BE2C (cell line): ENCODE measurements around the gene ABCD3.

Source experiments
- DNase-seq: peaks from one replicate; pipeline ENCODE4 v3.0.0-alpha.2; 2020
- H3K27me3 ChIP-seq: fragments of 250-450 bp; sonication (Bioruptor Pico); 2 replicates; pipeline ENCODE4 v1.5.1; 2020; ENCODE audit warnings: mild to moderate bottlenecking
- H3K36me3 ChIP-seq: fragments of 250-450 bp; sonication (Bioruptor Pico); 2 replicates; pipeline ENCODE4 v1.5.1; 2020; ENCODE audit warnings: mild to moderate bottlenecking
- H3K4me1 ChIP-seq: fragments of 250-450 bp; sonication (Bioruptor Pico); 2 replicates; pipeline ENCODE4 v1.5.1; 2020
- H3K4me3 ChIP-seq: 2 replicates; pipeline ENCODE4 v1.5.1; 2011; ENCODE audit warnings: low read depth, low read length
- H3K9me3 ChIP-seq: fragments of 250-450 bp; sonication (Bioruptor Pico); 2 replicates; pipeline ENCODE4 v1.5.1; 2020
- CTCF ChIP-seq: IDR thresholded peaks from 2 replicates; pipeline ENCODE4 v1.5.1; 2012; ENCODE audit warnings: mild to moderate bottlenecking, low read depth, low read length

ABCD3 gene

DNA sequence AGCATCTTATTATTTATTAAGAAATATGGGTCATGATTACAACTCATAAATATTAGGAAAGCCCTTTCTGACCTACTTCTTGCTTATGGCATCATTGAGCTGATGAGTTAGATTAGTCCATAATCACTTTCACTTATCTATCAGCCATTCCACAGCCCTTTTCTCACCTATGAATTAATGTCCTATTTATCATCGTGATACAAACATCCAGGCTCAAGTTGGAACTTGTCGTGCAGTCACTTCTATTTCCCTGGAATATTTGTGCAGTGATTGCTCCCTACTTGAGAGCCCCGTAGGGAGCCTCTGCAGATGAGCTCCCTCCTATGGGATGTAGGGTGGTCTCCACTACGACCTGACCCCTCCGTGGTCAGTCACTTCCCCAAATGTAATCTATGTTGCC is 131.5 kb downstream of the ABCD3 start:
- Histone ChIP-seq H3K36me3 (no peaks in the 10 kb centered on the region), H3K4me3 (no peak overlapping the region), H3K9me3 (no peaks in the 10 kb centered on the region), H3K4me1 (peaks cover 7% of the 10 kb centered on the region), H3K27me3 (no peaks in the 10 kb centered on the region)
- no peak for TF ChIP-seq CTCF
- DNase-seq: no peak

DNA sequence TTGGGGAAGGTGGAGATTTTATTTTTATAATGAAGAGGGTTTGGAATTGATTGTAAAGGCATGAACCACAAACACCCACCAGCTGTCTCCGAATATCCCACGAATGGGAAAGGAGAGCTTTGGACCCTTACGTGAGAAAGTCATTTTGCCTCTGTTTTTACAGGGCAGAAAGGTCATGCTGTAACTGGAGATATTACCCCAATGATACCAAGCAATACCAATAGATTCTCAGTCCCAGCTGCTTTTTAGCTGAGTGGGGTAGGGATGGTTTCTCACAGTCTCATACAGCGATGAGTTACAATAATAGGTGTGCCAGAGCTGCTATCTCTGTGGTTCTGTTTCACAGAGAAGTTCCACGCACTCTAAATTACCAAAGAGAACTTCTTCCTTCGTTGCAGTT is 132.2 kb downstream of the ABCD3 start:
- Histone ChIP-seq H3K27me3 (no peaks in the 10 kb centered on the region), H3K9me3 (no peaks in the 10 kb centered on the region), H3K4me1 (peaks cover 7% of the 10 kb centered on the region), H3K4me3 (no peak overlapping the region), H3K36me3 (no peaks in the 10 kb centered on the region)
- no peak for DNase-seq
- TF ChIP-seq CTCF: no peak

DNA sequence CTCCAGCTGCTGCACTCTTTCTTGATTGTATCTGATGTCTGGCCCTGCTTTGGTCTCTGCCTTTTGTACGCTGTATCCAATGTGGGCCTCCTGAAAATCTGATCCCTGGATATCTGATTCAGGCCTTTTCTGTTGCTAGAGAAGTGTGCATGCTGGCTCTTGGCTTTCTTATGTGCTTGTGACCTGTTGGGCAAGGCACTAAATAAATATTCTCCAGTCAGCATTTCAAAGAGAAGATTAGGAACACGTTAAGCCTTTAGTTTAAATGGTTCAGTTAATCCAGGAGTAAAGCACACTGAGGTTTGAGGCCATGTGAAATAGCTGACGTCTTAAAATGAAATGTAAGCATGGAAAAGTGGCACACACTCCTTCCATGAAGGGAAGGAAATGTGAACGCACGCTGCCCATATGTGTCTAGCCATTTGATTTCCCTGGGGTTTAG is 132.6 kb downstream of the ABCD3 start:
- no peak overlapping the region for H3K4me3 ChIP-seq

GRCh38 chr1:94551449-94551848 is 133.3 kb downstream of the ABCD3 start:
- no peak for TF ChIP-seq CTCF

More for the DNA sequence above, 132.6 kb downstream of the ABCD3 start:
- H3K36me3 ChIP-seq: no peaks in the 10 kb centered on the region
- TF ChIP-seq CTCF: no peak
- no peaks in the 10 kb centered on the region for H3K27me3 ChIP-seq
- H3K4me1 ChIP-seq: peaks cover 7% of the 10 kb centered on the region
- H3K9me3 ChIP-seq: no peaks in the 10 kb centered on the region
- peak; percentile 10 for DNase-seq

GRCh38 chr1:94552071-94552586 is 133.9 kb downstream of the ABCD3 start:
- no peaks in the 10 kb centered on the region for H3K36me3 ChIP-seq
- H3K4me1 ChIP-seq: peaks cover 7% of the 10 kb centered on the region
- no peak for DNase-seq
- H3K4me3 ChIP-seq: no peak overlapping the region
- no peaks in the 10 kb centered on the region for H3K27me3 ChIP-seq
- H3K9me3 ChIP-seq: no peaks in the 10 kb centered on the region
- TF ChIP-seq CTCF: no peak

More at GRCh38 chr1:94551449-94551848, 133.3 kb downstream of the ABCD3 start:
- no peak for DNase-seq
- H3K4me1 ChIP-seq: peaks cover 7% of the 10 kb centered on the region
- no peaks in the 10 kb centered on the region for H3K9me3 ChIP-seq
- no peaks in the 10 kb centered on the region for H3K36me3 ChIP-seq
- no peaks in the 10 kb centered on the region for H3K27me3 ChIP-seq
- H3K4me3 ChIP-seq: no peak overlapping the region

GRCh38 chr1:94553323-94553730 is 135.1 kb downstream of the ABCD3 start:
- Histone ChIP-seq H3K27me3 (no peaks in the 10 kb centered on the region), H3K4me1 (peaks cover 7% of the 10 kb centered on the region), H3K36me3 (no peaks in the 10 kb centered on the region), H3K9me3 (no peaks in the 10 kb centered on the region), H3K4me3 (no peak overlapping the region)
- TF ChIP-seq CTCF: no peak
- DNase-seq: no peak
